ENCODE measurements around the gene ZCCHC3.

ZCCHC3 gene

GRCh38 chr20:311609-312008, 14.2 kb downstream of the ZCCHC3 start:
- Histone ChIP-seq H3K27me3 (replicated peaks in 2 of 5; ENCODE audit: control insufficient read depth in 4 of 5, insufficient read depth in 5 of 5, low read length in 4 of 5) (no peaks in the 10 kb centered on the region), H3K4me1 (ENCODE audit: control extremely low read depth in 1 of 4, control insufficient read depth in 4 of 4, insufficient read depth in 4 of 4, low read length in 3 of 4) (peaks cover 0 to 17% (median 15%) of the 10 kb centered on the region in 4 experiments), H3K27ac (ENCODE audit: insufficient read depth in 1 of 2, low read depth in 1 of 2, low read length in 2 of 2, poor library complexity in 1 of 2, severe bottlenecking in 2 of 2) (no peak overlapping the region), H3K36me3 (ENCODE audit: control insufficient read depth in 4 of 4, insufficient read depth in 4 of 4, low read length in 3 of 4) (no peaks in the 10 kb centered on the region), H3K4me3 (ENCODE audit: control insufficient read depth in 1 of 7, extremely low read depth in 1 of 7, insufficient read depth in 4 of 7, low read depth in 2 of 7, low read length in 6 of 7) (no peak overlapping the region), H3K9me3 (ENCODE audit: control extremely low read depth in 1 of 5, control insufficient read depth in 4 of 5, insufficient read depth in 2 of 5, low read depth in 1 of 5, low read length in 4 of 5) (no peaks in the 10 kb centered on the region)
- WGBS (ENCODE audit: insufficient coverage), result 88% methylated on average over 6 of the region's 7 CpGs
- no peak for DNase-seq
- POLR2A ChIA-PET, result interaction anchor here (1.5 kb wide), 1 partner anchor 14 kb away, joined by 6 read pairs; the partner anchor contains the start of gene SOX12
- CTCF ChIA-PET, result interaction anchor here (1.2 to 2.0 kb wide), 3 partner anchors 12 to 19 kb away, joined by 4 to 8 read pairs (median 6); no protein-coding TSS in a partner anchor

GRCh38 chr20:312067-312466, 14.7 kb downstream of the ZCCHC3 start:
- H3K27ac ChIP-seq (ENCODE audit: insufficient read depth in 1 of 2, low read depth in 1 of 2, low read length in 2 of 2, poor library complexity in 1 of 2, severe bottlenecking in 2 of 2), result no peak overlapping the region
- 99% methylated on average over 6 of the region's 8 CpGs for WGBS (ENCODE audit: insufficient coverage)
- CTCF ChIA-PET, result interaction anchor here (1.2 to 2.0 kb wide), 3 partner anchors 12 to 19 kb away, joined by 4 to 8 read pairs (median 6); no protein-coding TSS in a partner anchor
- H3K9me3 ChIP-seq (ENCODE audit: control extremely low read depth in 1 of 5, control insufficient read depth in 4 of 5, insufficient read depth in 2 of 5, low read depth in 1 of 5, low read length in 4 of 5), result no peaks in the 10 kb centered on the region
- peaks cover 0 to 17% (median 15%) of the 10 kb centered on the region in 4 experiments for H3K4me1 ChIP-seq (ENCODE audit: control extremely low read depth in 1 of 4, control insufficient read depth in 4 of 4, insufficient read depth in 4 of 4, low read length in 3 of 4)
- H3K27me3 ChIP-seq (replicated peaks in 2 of 5; ENCODE audit: control insufficient read depth in 4 of 5, insufficient read depth in 5 of 5, low read length in 4 of 5), result no peaks in the 10 kb centered on the region
- POLR2A ChIA-PET, result interaction anchor here (1.5 kb wide), 1 partner anchor 13 kb away, joined by 6 read pairs; the partner anchor contains the start of gene SOX12
- no peak overlapping the region for H3K4me3 ChIP-seq (ENCODE audit: control insufficient read depth in 1 of 7, extremely low read depth in 1 of 7, insufficient read depth in 4 of 7, low read depth in 2 of 7, low read length in 6 of 7)
- peak in 1 of 3 donors; percentile 7 for DNase-seq
- H3K36me3 ChIP-seq (ENCODE audit: control insufficient read depth in 4 of 4, insufficient read depth in 4 of 4, low read length in 3 of 4), result peaks cover 0 to 2% (median 0%) of the 10 kb centered on the region in 4 experiments

GRCh38 chr20:312866-313265, 15.5 kb downstream of the ZCCHC3 start:
- Histone ChIP-seq H3K36me3 (ENCODE audit: control insufficient read depth in 4 of 4, insufficient read depth in 4 of 4, low read length in 3 of 4) (peaks cover 0 to 3% (median 0%) of the 10 kb centered on the region in 4 experiments), H3K4me1 (ENCODE audit: control extremely low read depth in 1 of 4, control insufficient read depth in 4 of 4, insufficient read depth in 4 of 4, low read length in 3 of 4) (peaks cover 0 to 17% (median 15%) of the 10 kb centered on the region in 4 experiments), H3K27ac (ENCODE audit: insufficient read depth in 1 of 2, low read depth in 1 of 2, low read length in 2 of 2, poor library complexity in 1 of 2, severe bottlenecking in 2 of 2) (no peak overlapping the region), H3K4me3 (ENCODE audit: control insufficient read depth in 1 of 7, extremely low read depth in 1 of 7, insufficient read depth in 4 of 7, low read depth in 2 of 7, low read length in 6 of 7) (no peak overlapping the region), H3K27me3 (replicated peaks in 2 of 5; ENCODE audit: control insufficient read depth in 4 of 5, insufficient read depth in 5 of 5, low read length in 4 of 5) (no peaks in the 10 kb centered on the region), H3K9me3 (ENCODE audit: control extremely low read depth in 1 of 5, control insufficient read depth in 4 of 5, insufficient read depth in 2 of 5, low read depth in 1 of 5, low read length in 4 of 5) (no peaks in the 10 kb centered on the region)
- CTCF ChIA-PET, result interaction anchor here (1.2 to 2.0 kb wide), 3 partner anchors 13 to 18 kb away, joined by 4 to 8 read pairs (median 6); no protein-coding TSS in a partner anchor
- no CpG with 5 or more reads among the region's 1 CpG for WGBS (ENCODE audit: insufficient coverage)
- POLR2A ChIA-PET, result interaction anchor here (0.7 kb wide), 1 partner anchor 9 kb away, joined by 6 read pairs; no protein-coding TSS in a partner anchor
- DNase-seq, result no peak

- ChIA-PET CTCF (interaction anchor here (1.2 to 2.0 kb wide), 3 partner anchors 9 to 17 kb away, joined by 3 to 8 read pairs (median 6); no protein-coding TSS in a partner anchor), POLR2A (interaction anchor here (0.7 kb wide), 1 partner anchor 9 kb away, joined by 6 read pairs; no protein-coding TSS in a partner anchor)
- Histone ChIP-seq H3K27ac (ENCODE audit: insufficient read depth in 1 of 2, low read depth in 1 of 2, low read length in 2 of 2, poor library complexity in 1 of 2, severe bottlenecking in 2 of 2) (no peak overlapping the region), H3K27me3 (replicated peaks in 2 of 5; ENCODE audit: control insufficient read depth in 4 of 5, insufficient read depth in 5 of 5, low read length in 4 of 5) (no peaks in the 10 kb centered on the region), H3K9me3 (ENCODE audit: control extremely low read depth in 1 of 5, control insufficient read depth in 4 of 5, insufficient read depth in 2 of 5, low read depth in 1 of 5, low read length in 4 of 5) (no peaks in the 10 kb centered on the region), H3K4me3 (ENCODE audit: control insufficient read depth in 1 of 7, extremely low read depth in 1 of 7, insufficient read depth in 4 of 7, low read depth in 2 of 7, low read length in 6 of 7) (no peak overlapping the region), H3K4me1 (ENCODE audit: control extremely low read depth in 1 of 4, control insufficient read depth in 4 of 4, insufficient read depth in 4 of 4, low read length in 3 of 4) (peaks cover 0 to 17% (median 13%) of the 10 kb centered on the region in 4 experiments), H3K36me3 (ENCODE audit: control insufficient read depth in 4 of 4, insufficient read depth in 4 of 4, low read length in 3 of 4) (peaks cover 0 to 3% (median 0%) of the 10 kb centered on the region in 4 experiments)
- DNase-seq, result no peak
- 100% methylated on average over 2 of the region's 5 CpGs for WGBS (ENCODE audit: insufficient coverage)
Observed at GRCh38 chr20:313402-313801, 16.0 kb downstream of the ZCCHC3 start.

- H3K36me3 ChIP-seq (ENCODE audit: control insufficient read depth in 4 of 4, insufficient read depth in 4 of 4, low read length in 3 of 4), result peaks cover 0 to 3% (median 0%) of the 10 kb centered on the region in 4 experiments
- H3K9me3 ChIP-seq (ENCODE audit: control extremely low read depth in 1 of 5, control insufficient read depth in 4 of 5, insufficient read depth in 2 of 5, low read depth in 1 of 5, low read length in 4 of 5), result no peaks in the 10 kb centered on the region
- peaks cover 0 to 17% (median 13%) of the 10 kb centered on the region in 4 experiments for H3K4me1 ChIP-seq (ENCODE audit: control extremely low read depth in 1 of 4, control insufficient read depth in 4 of 4, insufficient read depth in 4 of 4, low read length in 3 of 4)
- H3K27me3 ChIP-seq (replicated peaks in 2 of 5; ENCODE audit: control insufficient read depth in 4 of 5, insufficient read depth in 5 of 5, low read length in 4 of 5), result no peaks in the 10 kb centered on the region
- no peak overlapping the region for H3K27ac ChIP-seq (ENCODE audit: insufficient read depth in 1 of 2, low read depth in 1 of 2, low read length in 2 of 2, poor library complexity in 1 of 2, severe bottlenecking in 2 of 2)
- no peak overlapping the region for H3K4me3 ChIP-seq (ENCODE audit: control insufficient read depth in 1 of 7, extremely low read depth in 1 of 7, insufficient read depth in 4 of 7, low read depth in 2 of 7, low read length in 6 of 7)
- DNase-seq, result no peak
- ChIA-PET CTCF (interaction anchor here (1.2 to 1.8 kb wide), 2 partner anchors 9 to 11 kb away, joined by 3 to 6 read pairs; no protein-coding TSS in a partner anchor), POLR2A (no interaction called here)
Observed at GRCh38 chr20:313948-314347, 16.6 kb downstream of the ZCCHC3 start.

GRCh38 chr20:316316-317068, 19.1 kb downstream of the ZCCHC3 start:
- POLR2A ChIA-PET, result no interaction called here
- no peak overlapping the region for H3K27ac ChIP-seq (ENCODE audit: insufficient read depth in 1 of 2, low read depth in 1 of 2, low read length in 2 of 2, poor library complexity in 1 of 2, severe bottlenecking in 2 of 2)

More at GRCh38 chr20:316316-317068, 19.1 kb downstream of the ZCCHC3 start:
- DNase-seq, result no peak
- H3K9me3 ChIP-seq (ENCODE audit: control extremely low read depth in 1 of 5, control insufficient read depth in 4 of 5, insufficient read depth in 2 of 5, low read depth in 1 of 5, low read length in 4 of 5), result no peaks in the 10 kb centered on the region
- 94% methylated on average over 2 of the region's 2 CpGs for WGBS (ENCODE audit: insufficient coverage)
- H3K36me3 ChIP-seq (ENCODE audit: control insufficient read depth in 4 of 4, insufficient read depth in 4 of 4, low read length in 3 of 4), result peaks cover 0 to 3% (median 0%) of the 10 kb centered on the region in 4 experiments
- no peaks in the 10 kb centered on the region for H3K4me1 ChIP-seq (ENCODE audit: control extremely low read depth in 1 of 4, control insufficient read depth in 4 of 4, insufficient read depth in 4 of 4, low read length in 3 of 4)
- no peak overlapping the region for H3K4me3 ChIP-seq (ENCODE audit: control insufficient read depth in 1 of 7, extremely low read depth in 1 of 7, insufficient read depth in 4 of 7, low read depth in 2 of 7, low read length in 6 of 7)
- no peaks in the 10 kb centered on the region for H3K27me3 ChIP-seq (replicated peaks in 2 of 5; ENCODE audit: control insufficient read depth in 4 of 5, insufficient read depth in 5 of 5, low read length in 4 of 5)
- CTCF ChIA-PET, result no interaction called here

All from common myeloid progenitor, CD34-positive (primary cell).